Astrocyte (in vitro differentiated cells and primary cell): ENCODE data around the gene PLEKHA4.

Experiments
- CTCF ChIP-seq: IDR thresholded peaks from 2 replicates; pipeline ENCODE4 v1.5.1; 2011; ENCODE audit warnings: low read depth, mild to moderate bottlenecking, inconsistent platforms, low read length, moderate library complexity; ENCODE audit not compliant: insufficient read depth
- EZH2 ChIP-seq: IDR thresholded peaks from 2 replicates; pipeline ENCODE4 v1.6.1; 2012; ENCODE audit warnings: mild to moderate bottlenecking, low read length, inconsistent platforms; ENCODE audit not compliant: insufficient read depth

- TF ChIP-seq CTCF (no peak), EZH2 (no peak)
These were observed 1.7 kb downstream of the PLEKHA4 start for GRCh38 chr19:48866692-48867091.
